ENCODE results near the gene NCBP3. TPM values are rescaled to one million over a fixed set of nuclear protein-coding genes. Genes with fewer than 3 reads are reported as not detected.

Gene NCBP3
- total RNA-seq, 2 experiments from 2014 or later = 25.0 to 29.5 TPM

DNA sequence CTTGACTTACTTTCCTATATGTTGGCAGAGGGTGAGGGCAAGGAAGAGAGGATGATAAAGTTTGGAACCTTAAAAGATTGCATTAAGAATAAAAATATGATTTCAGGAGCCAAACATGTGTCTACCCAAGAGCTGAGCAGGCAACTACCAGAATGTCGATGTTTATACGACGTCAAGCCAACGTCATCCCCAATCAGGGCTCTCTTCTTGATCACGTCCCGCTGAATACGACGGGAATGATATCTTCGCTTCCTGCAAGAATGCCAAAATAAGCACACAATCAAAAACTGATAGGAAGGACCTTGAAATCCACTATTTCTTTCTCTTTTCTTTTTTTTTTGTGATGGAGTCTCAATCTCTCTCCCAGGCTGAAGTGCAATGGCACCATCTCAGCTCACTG lies 24.9 kb downstream of the NCBP3 start:
- Mint-ChIP-seq H3K4me1 (ENCODE audit: low read depth) (no peaks in the 10 kb centered on the region), H3K27me3 (no peaks in the 10 kb centered on the region), H3K27ac (no peak overlapping the region), H3K4me3 (no peak overlapping the region), H3K36me3 (ENCODE audit: low read depth) (peaks cover 82% of the 10 kb centered on the region), H3K9me3 (no peaks in the 10 kb centered on the region)
- DNase-seq = no peak
- POLR2A ChIA-PET = interaction anchor here (0.6 kb wide), 3 partner anchors 74 to 1003 kb away, joined by 3 read pairs; no protein-coding TSS in a partner anchor
- no peaks in the 10 kb centered on the region for H3K9me3 ChIP-seq (ENCODE audit: control insufficient read depth in 1 of 2, insufficient read depth in 1 of 2, low read length in 2 of 2)
- H3K4me3 ChIP-seq (ENCODE audit: low read length) = no peak overlapping the region
- H3K36me3 ChIP-seq (ENCODE audit: insufficient read depth, low read length) = peaks cover 86% of the 10 kb centered on the region
- no peaks in the 10 kb centered on the region for H3K27me3 ChIP-seq (ENCODE audit: control insufficient read depth in 1 of 2, insufficient read depth in 2 of 2, low read length in 2 of 2)
- TF ChIP-seq CTCF (IDR thresholded peaks at IDR 0.05) = no peak
- no peak for ATAC-seq (ENCODE audit: poor library complexity)
- intact Hi-C loops (cut with DNase I, micrococcal nuclease) = loop anchor here in 1 of 2 experiments (10.0 kb wide), 1 partner anchor 776 kb away; no protein-coding TSS in a partner anchor
- no peaks in the 10 kb centered on the region for H3K4me1 ChIP-seq (ENCODE audit: insufficient read depth, low read length)
- H3K27ac ChIP-seq (ENCODE audit: low read depth in 1 of 2, low read length in 2 of 2) = no peak overlapping the region
- CTCF ChIA-PET = interaction anchor here (1.2 to 1.3 kb wide), 2 partner anchors 23 to 84 kb away, joined by 3 to 4 read pairs; no protein-coding TSS in a partner anchor

DNA sequence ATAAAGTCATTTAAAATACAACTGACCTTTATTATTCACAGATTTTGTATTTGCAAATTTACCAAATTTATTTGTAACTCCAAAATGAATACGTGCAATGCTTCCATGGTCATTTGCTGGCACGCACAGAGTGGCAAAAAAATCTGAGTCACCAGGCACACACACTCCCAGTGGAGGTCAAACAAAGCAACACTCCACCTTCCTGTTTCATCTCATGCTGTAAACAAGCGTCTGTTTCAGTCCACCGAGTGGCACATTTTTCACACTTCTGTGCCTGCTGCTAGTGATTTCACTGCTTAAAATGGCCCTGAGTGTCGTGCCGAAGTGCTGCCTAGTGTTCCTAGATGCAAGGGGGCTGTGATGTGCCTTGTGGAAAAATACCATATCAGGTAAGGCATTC lies 27.3 kb downstream of the NCBP3 start:
- ATAC-seq (ENCODE audit: poor library complexity) = no peak
- ChIA-PET POLR2A (no interaction called here), CTCF (no interaction called here)
- intact Hi-C loops (cut with DNase I, micrococcal nuclease) = no loop called here
- H3K4me3 Mint-ChIP-seq = no peak overlapping the region
- Histone ChIP-seq H3K9me3 (ENCODE audit: control insufficient read depth in 1 of 2, insufficient read depth in 1 of 2, low read length in 2 of 2) (no peaks in the 10 kb centered on the region), H3K4me1 (ENCODE audit: insufficient read depth, low read length) (no peaks in the 10 kb centered on the region), H3K4me3 (ENCODE audit: low read length) (no peak overlapping the region), H3K27me3 (ENCODE audit: control insufficient read depth in 1 of 2, insufficient read depth in 2 of 2, low read length in 2 of 2) (no peaks in the 10 kb centered on the region), H3K27ac (ENCODE audit: low read depth in 1 of 2, low read length in 2 of 2) (no peak overlapping the region), H3K36me3 (ENCODE audit: insufficient read depth, low read length) (peaks cover 89% of the 10 kb centered on the region)
- H3K36me3 Mint-ChIP-seq (ENCODE audit: low read depth) = peaks cover 82% of the 10 kb centered on the region
- H3K27me3 Mint-ChIP-seq = no peaks in the 10 kb centered on the region
- no peak for TF ChIP-seq CTCF (IDR thresholded peaks at IDR 0.05)
- no peaks in the 10 kb centered on the region for H3K4me1 Mint-ChIP-seq (ENCODE audit: low read depth)
- no peak for DNase-seq
- H3K9me3 Mint-ChIP-seq = no peaks in the 10 kb centered on the region
- no peak overlapping the region for H3K27ac Mint-ChIP-seq

GRCh38 chr17:3817851-3818605 lies 28.0 kb downstream of the NCBP3 start:
- no peaks in the 10 kb centered on the region for H3K27me3 Mint-ChIP-seq
- intact Hi-C loops (cut with DNase I, micrococcal nuclease) = no loop called here
- no peaks in the 10 kb centered on the region for H3K4me1 Mint-ChIP-seq (ENCODE audit: low read depth)
- H3K9me3 ChIP-seq (ENCODE audit: control insufficient read depth in 1 of 2, insufficient read depth in 1 of 2, low read length in 2 of 2) = no peaks in the 10 kb centered on the region
- POLR2A ChIA-PET = interaction anchor here (1.0 kb wide), 1 partner anchor 8 kb away, joined by 3 read pairs; no protein-coding TSS in a partner anchor
- peaks cover 91% of the 10 kb centered on the region for H3K36me3 ChIP-seq (ENCODE audit: insufficient read depth, low read length)
- no peak overlapping the region for H3K27ac Mint-ChIP-seq
- H3K27me3 ChIP-seq (ENCODE audit: control insufficient read depth in 1 of 2, insufficient read depth in 2 of 2, low read length in 2 of 2) = no peaks in the 10 kb centered on the region
- ATAC-seq (ENCODE audit: poor library complexity) = no peak
- H3K27ac ChIP-seq (ENCODE audit: low read depth in 1 of 2, low read length in 2 of 2) = no peak overlapping the region
- H3K4me1 ChIP-seq (ENCODE audit: insufficient read depth, low read length) = no peaks in the 10 kb centered on the region
- H3K4me3 ChIP-seq (ENCODE audit: low read length) = no peak overlapping the region
- no peak overlapping the region for H3K4me3 Mint-ChIP-seq
- DNase-seq = no peak
- peaks cover 84% of the 10 kb centered on the region for H3K36me3 Mint-ChIP-seq (ENCODE audit: low read depth)
- CTCF ChIA-PET = interaction anchor here (0.8 to 1.7 kb wide), 4 partner anchors 9 to 80 kb away, joined by 3 to 8 read pairs (median 3); no protein-coding TSS in a partner anchor
- TF ChIP-seq CTCF (IDR thresholded peaks at IDR 0.05) = no peak
- no peaks in the 10 kb centered on the region for H3K9me3 Mint-ChIP-seq

Measured in CD4-positive, alpha-beta T cell (primary cell).